A673 (cell line): ENCODE measurements around the gene PRKG1. TPM values are rescaled to one million over a fixed set of nuclear protein-coding genes. Genes with fewer than 3 reads are reported as not detected.

ENCODE experiments used
- BruUV-seq: library from RNA; stranded (reverse); fragments of 400-500 nt; replicated peaks from 2 replicates; lab custom pipeline; 2021; lab: Mats Ljungman, UMichigan
- CTCF ChIA-PET: fragments of 300-600 bp; sonication (Branson Sonifier 250); formaldehyde crosslinking; loops from one replicate; lab custom pipeline; 2022; ENCODE audit warnings: antibody characterized with exemption; lab: Charles Lee
- POLR2A ChIA-PET: fragments of 300-600 bp; sonication (Branson Sonifier 250); formaldehyde crosslinking; loops from one replicate; lab custom pipeline; 2022; ENCODE audit warnings: antibody characterized with exemption; ENCODE audit not compliant: low non-redundant PET; lab: Charles Lee
- DNase-seq: peaks from one replicate; pipeline ENCODE4 v3.0.0-alpha.2; 2015; ENCODE audit warnings: low spot score
- H3K27ac ChIP-seq: fragments of 200-600 bp; sonication (generic); 2 replicates; pipeline ENCODE4 v1.5.1; 2016; ENCODE audit warnings: mixed run types, low read depth, mild to moderate bottlenecking, mixed read lengths, antibody characterized with exemption, low read length; ENCODE audit not compliant: poor library complexity, severe bottlenecking
- H3K27me3 ChIP-seq: fragments of 200-600 bp; sonication (generic); replicated peaks from 2 replicates; pipeline ENCODE4 v1.6.1; 2017; ENCODE audit warnings: mixed run types, low read depth, mild to moderate bottlenecking, mixed read lengths, antibody characterized with exemption, low read length; ENCODE audit not compliant: insufficient read depth, poor library complexity
- H3K36me3 ChIP-seq: fragments of 200-600 bp; sonication (generic); 2 replicates; pipeline ENCODE4 v1.6.1; 2016; ENCODE audit warnings: mixed run types, mild to moderate bottlenecking, mixed read lengths, antibody characterized with exemption, low read length; ENCODE audit not compliant: insufficient read depth, poor library complexity, severe bottlenecking
- H3K4me1 ChIP-seq: fragments of 200-600 bp; sonication (generic); 2 replicates; pipeline ENCODE4 v1.6.1; 2017; ENCODE audit warnings: mixed run types, mild to moderate bottlenecking, mixed read lengths, antibody characterized with exemption, low read length; ENCODE audit not compliant: insufficient read depth, poor library complexity, severe bottlenecking
- H3K4me3 ChIP-seq: fragments of 200-600 bp; sonication (generic); 2 replicates; pipeline ENCODE4 v1.5.1; 2016; ENCODE audit warnings: low read depth, mixed run types, mild to moderate bottlenecking, mixed read lengths, low read length; ENCODE audit not compliant: poor library complexity, severe bottlenecking
- H3K9me3 ChIP-seq: fragments of 200-600 bp; sonication (generic); 2 replicates; pipeline ENCODE4 v1.6.1; 2016; ENCODE audit warnings: mixed run types, low read depth, mild to moderate bottlenecking, mixed read lengths, antibody characterized with exemption, low read length; ENCODE audit not compliant: poor library complexity, severe bottlenecking
- CTCF ChIP-seq: fragments of 300-800, 200-600 bp; sonication (generic); conservative IDR thresholded peaks from 2 replicates; pipeline ENCODE4 v1.5.1; 2017; ENCODE audit warnings: low read depth, mild to moderate bottlenecking, antibody characterized with exemption, low read length, moderate library complexity, mixed read lengths
- EZH2 ChIP-seq: fragments of 200-600 bp; sonication (generic); IDR thresholded peaks from 2 replicates; pipeline ENCODE4 v1.6.1; 2017; ENCODE audit warnings: borderline replicate concordance, low read depth, mild to moderate bottlenecking, mixed read lengths, antibody characterized with exemption, low read length; ENCODE audit not compliant: poor library complexity, severe bottlenecking
- intact Hi-C: fragments of 100-400 bp; cut with micrococcal nuclease; formaldehyde crosslinking; loops from one replicate; pipeline ENCODE4 v1.10.0; 2022; ENCODE audit not compliant: unreplicated experiment
- total RNA-seq: library from RNA; stranded (reverse); gene quantifications from 2 replicates; pipeline ENCODE4 v1.2.3, GENCODE V29; 2021

Gene PRKG1
- total RNA-seq, 1 experiment from 2014 or later, result 0.58 TPM

GRCh38 chr10:51707821-51708424 lies 633.6 kb downstream of the PRKG1 start:
- Histone ChIP-seq H3K27ac (no peak overlapping the region), H3K4me1 (no peaks in the 10 kb centered on the region), H3K9me3 (no peaks in the 10 kb centered on the region), H3K36me3 (no peaks in the 10 kb centered on the region), H3K27me3 (peaks cover 17% of the 10 kb centered on the region), H3K4me3 (no peak overlapping the region)
- no peak for TF ChIP-seq CTCF
- no peak for TF ChIP-seq EZH2
- POLR2A ChIA-PET, result no interaction called here
- no peak for DNase-seq
- intact Hi-C loops, result no loop called here
- CTCF ChIA-PET, result no interaction called here
- no TSS peak for BruUV-seq

- no peaks in the 10 kb centered on the region for H3K9me3 ChIP-seq
- H3K36me3 ChIP-seq, result no peaks in the 10 kb centered on the region
- no TSS peak for BruUV-seq
- intact Hi-C loops, result no loop called here
- CTCF ChIA-PET, result no interaction called here
- H3K4me1 ChIP-seq, result no peaks in the 10 kb centered on the region
- no peak overlapping the region for H3K4me3 ChIP-seq
- peaks cover 17% of the 10 kb centered on the region for H3K27me3 ChIP-seq
- no peak for TF ChIP-seq EZH2
- TF ChIP-seq CTCF, result no peak
- POLR2A ChIA-PET, result no interaction called here
- no peak for DNase-seq
- H3K27ac ChIP-seq, result no peak overlapping the region
These were observed 634.3 kb downstream of the PRKG1 start for GRCh38 chr10:51708609-51709008.

- Histone ChIP-seq H3K27ac (no peak overlapping the region), H3K27me3 (peaks cover 17% of the 10 kb centered on the region), H3K9me3 (no peaks in the 10 kb centered on the region), H3K36me3 (no peaks in the 10 kb centered on the region), H3K4me3 (no peak overlapping the region), H3K4me1 (no peaks in the 10 kb centered on the region)
- intact Hi-C loops, result no loop called here
- DNase-seq, result no peak
- ChIA-PET POLR2A (no interaction called here), CTCF (no interaction called here)
- BruUV-seq, result no TSS peak
- no peak for TF ChIP-seq EZH2
- TF ChIP-seq CTCF, result no peak
These were observed 635.2 kb downstream of the PRKG1 start for GRCh38 chr10:51709324-51709972.
